SK-MEL-5 (cell line): ENCODE data around the gene AVEN. TPM values are rescaled to one million over a fixed set of nuclear protein-coding genes. Genes with fewer than 3 reads are reported as not detected.

Experiments used
- DNase-seq: peaks from one replicate; pipeline ENCODE4 v3.0.0-alpha.2; 2016; ENCODE audit warnings: low read depth, low spot score
- in situ Hi-C: cut with HindIII; loops from 2 replicates; pipeline ENCODE4 v1.10.0; 2016; ENCODE audit warnings: low sequenced_read_pairs, high pct_unique_total_duplicates, low pct_unique_long_range_greater_than_20kb
- total RNA-seq: library from RNA; depleted of rRNA; stranded (reverse); fragments of >200 nt; shearing (Covaris generic); gene quantifications from 2 replicates; pipeline ENCODE4 v1.2.3, GENCODE V29; 2014

AVEN gene
- total RNA-seq, 1 experiment from 2014 or later, result 13.6 TPM

GRCh38 chr15:33963831-33964664 is 75.0 kb downstream of the AVEN start:
- peak; percentile 79 for DNase-seq
- in situ Hi-C loops, result no loop called here

- in situ Hi-C loops, result no loop called here
- DNase-seq, result no peak
Observed at GRCh38 chr15:33960549-33960935, 78.5 kb downstream of the AVEN start.

GRCh38 chr15:33959844-33960548 is 79.0 kb downstream of the AVEN start:
- in situ Hi-C loops, result no loop called here
- DNase-seq, result no peak

GRCh38 chr15:33956397-33956796 is 82.6 kb downstream of the AVEN start:
- in situ Hi-C loops, result no loop called here
- no peak for DNase-seq

GRCh38 chr15:33955945-33956344 is 83.1 kb downstream of the AVEN start:
- DNase-seq, result no peak
- in situ Hi-C loops, result no loop called here

GRCh38 chr15:33946152-33946551 is 92.9 kb downstream of the AVEN start:
- in situ Hi-C loops, result no loop called here

GRCh38 chr15:33941279-33942063 is 97.5 kb downstream of the AVEN start:
- in situ Hi-C loops, result no loop called here
- DNase-seq, result peak; percentile 66

More at GRCh38 chr15:33946152-33946551, 92.9 kb downstream of the AVEN start:
- no peak for DNase-seq

- DNase-seq, result no peak
- in situ Hi-C loops, result no loop called here
Observed at GRCh38 chr15:33934921-33935320, 104.1 kb downstream of the AVEN start.

GRCh38 chr15:33934396-33934795 is 104.6 kb downstream of the AVEN start:
- no peak for DNase-seq
- in situ Hi-C loops, result no loop called here

- in situ Hi-C loops, result no loop called here
- no peak for DNase-seq
Observed at GRCh38 chr15:33932734-33933133, 106.3 kb downstream of the AVEN start.

- no peak for DNase-seq
- in situ Hi-C loops, result no loop called here
Observed at GRCh38 chr15:33926260-33926659, 112.7 kb downstream of the AVEN start.

GRCh38 chr15:33923446-33923845 is 115.6 kb downstream of the AVEN start:
- in situ Hi-C loops, result no loop called here
- no peak for DNase-seq

- no peak for DNase-seq
- in situ Hi-C loops, result no loop called here
Observed at GRCh38 chr15:33915571-33916407, 123.2 kb downstream of the AVEN start.

- in situ Hi-C loops, result no loop called here
- DNase-seq, result no peak
Observed at GRCh38 chr15:33913459-33913858, 125.5 kb downstream of the AVEN start.

GRCh38 chr15:33912326-33912725 is 126.7 kb downstream of the AVEN start:
- in situ Hi-C loops, result no loop called here
- DNase-seq, result no peak

GRCh38 chr15:33910741-33911140 is 128.3 kb downstream of the AVEN start:
- in situ Hi-C loops, result no loop called here
- no peak for DNase-seq

GRCh38 chr15:33908406-33908805 is 130.6 kb downstream of the AVEN start:
- in situ Hi-C loops, result no loop called here
- DNase-seq, result no peak
